D341Med (cell line): ENCODE measurements around the gene TOP3B.
A peak's percentile ranks its signal among the peaks of the same experiment; 100 is the strongest.
"Not testable (repeated sequence)": the region's sequence is repeated elsewhere in the genome, so short reads cannot be mapped to it uniquely, and the experiment has no call there.

Experiments
- DNase-seq: peaks from one replicate; pipeline ENCODE4 v3.0.0; 2012; ENCODE audit warnings: low spot score

Gene TOP3B

GRCh38 chr22:21922370-21923162, 60.0 kb downstream of the TOP3B start:
- no peak for DNase-seq

- DNase-seq: no peak
These were observed 60.9 kb downstream of the TOP3B start for GRCh38 chr22:21921729-21922128.

- no peak for DNase-seq
These were observed 61.3 kb downstream of the TOP3B start for GRCh38 chr22:21921184-21921721.

- DNase-seq: peak; percentile 20
These were observed 62.0 kb downstream of the TOP3B start for GRCh38 chr22:21920341-21921183.

GRCh38 chr22:21919526-21920307, 62.9 kb downstream of the TOP3B start:
- DNase-seq: no peak

GRCh38 chr22:21918466-21919185, 64.0 kb downstream of the TOP3B start:
- DNase-seq: peak; percentile 30

- peak; percentile 29 for DNase-seq
These were observed 64.7 kb downstream of the TOP3B start for GRCh38 chr22:21917959-21918261.

GRCh38 chr22:21917181-21917958, 65.2 kb downstream of the TOP3B start:
- DNase-seq: peak; percentile 33

- DNase-seq: peak; percentile 24
These were observed 66.2 kb downstream of the TOP3B start for GRCh38 chr22:21916309-21916918.

GRCh38 chr22:21915624-21916308, 66.8 kb downstream of the TOP3B start:
- DNase-seq: no peak

GRCh38 chr22:21914033-21914642, 68.4 kb downstream of the TOP3B start:
- DNase-seq: not testable (repeated sequence)

- not testable (repeated sequence) for DNase-seq
These were observed 72.2 kb downstream of the TOP3B start for GRCh38 chr22:21910367-21910766.

- DNase-seq: no peak
These were observed 72.7 kb downstream of the TOP3B start for GRCh38 chr22:21909871-21910270.

GRCh38 chr22:21907638-21908522, 74.7 kb downstream of the TOP3B start:
- DNase-seq: no peak
